ENCODE results near the gene RTP5.

Gene RTP5

DNA sequence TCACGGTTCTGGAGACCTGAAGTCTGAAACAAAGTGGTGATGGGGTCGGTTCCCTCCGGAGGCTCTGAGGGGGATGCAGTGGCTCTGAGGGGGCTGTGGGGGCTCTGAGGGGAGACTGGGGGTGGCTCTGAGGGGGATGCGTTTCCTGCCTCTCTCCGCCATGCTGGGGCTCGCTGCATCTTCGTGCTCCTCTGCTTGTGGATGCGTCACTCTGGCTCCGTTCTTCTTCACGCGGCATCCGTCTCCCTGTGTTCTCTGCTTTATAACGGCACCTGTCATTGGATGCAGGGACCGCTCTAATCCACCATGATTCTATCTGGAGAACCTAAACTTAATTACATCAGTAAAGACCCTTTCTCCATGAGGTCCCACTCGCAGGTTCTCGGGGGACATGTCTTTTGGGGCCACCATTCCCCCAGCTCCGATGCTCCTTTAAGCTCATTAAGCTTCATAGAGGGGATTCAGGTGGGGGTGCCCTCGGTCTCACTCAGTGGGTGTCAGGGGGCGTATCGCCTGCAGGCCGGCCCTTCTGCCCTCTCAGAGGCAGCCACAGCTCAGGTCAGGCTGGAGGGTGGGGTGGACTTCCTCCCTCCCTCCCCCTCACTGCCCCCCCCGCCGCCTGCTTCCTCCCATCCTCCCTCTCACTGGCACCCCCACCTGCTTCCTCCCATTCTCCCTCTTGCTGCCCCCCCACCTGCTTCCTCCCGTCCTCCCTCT is 18.4 kb downstream of the RTP5 start:
- TF ChIP-seq MYC (IDR thresholded peaks at IDR 0.05; ENCODE audit: low read depth, low read length) (no peak), POLR2A (IDR thresholded peaks at IDR 0.05; ENCODE audit: extremely low read depth, insufficient read length) (no peak)
- TF ChIP-seq, protein P1, sequence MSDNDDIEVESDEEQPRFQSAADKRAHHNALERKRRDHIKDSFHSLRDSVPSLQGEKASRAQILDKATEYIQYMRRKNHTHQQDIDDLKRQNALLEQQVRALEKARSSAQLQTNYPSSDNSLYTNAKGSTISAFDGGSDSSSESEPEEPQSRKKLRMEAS (IDR thresholded peaks at IDR 0.05; ENCODE audit: low read depth, low read length) = no peak
- TF ChIP-seq, protein P2, sequence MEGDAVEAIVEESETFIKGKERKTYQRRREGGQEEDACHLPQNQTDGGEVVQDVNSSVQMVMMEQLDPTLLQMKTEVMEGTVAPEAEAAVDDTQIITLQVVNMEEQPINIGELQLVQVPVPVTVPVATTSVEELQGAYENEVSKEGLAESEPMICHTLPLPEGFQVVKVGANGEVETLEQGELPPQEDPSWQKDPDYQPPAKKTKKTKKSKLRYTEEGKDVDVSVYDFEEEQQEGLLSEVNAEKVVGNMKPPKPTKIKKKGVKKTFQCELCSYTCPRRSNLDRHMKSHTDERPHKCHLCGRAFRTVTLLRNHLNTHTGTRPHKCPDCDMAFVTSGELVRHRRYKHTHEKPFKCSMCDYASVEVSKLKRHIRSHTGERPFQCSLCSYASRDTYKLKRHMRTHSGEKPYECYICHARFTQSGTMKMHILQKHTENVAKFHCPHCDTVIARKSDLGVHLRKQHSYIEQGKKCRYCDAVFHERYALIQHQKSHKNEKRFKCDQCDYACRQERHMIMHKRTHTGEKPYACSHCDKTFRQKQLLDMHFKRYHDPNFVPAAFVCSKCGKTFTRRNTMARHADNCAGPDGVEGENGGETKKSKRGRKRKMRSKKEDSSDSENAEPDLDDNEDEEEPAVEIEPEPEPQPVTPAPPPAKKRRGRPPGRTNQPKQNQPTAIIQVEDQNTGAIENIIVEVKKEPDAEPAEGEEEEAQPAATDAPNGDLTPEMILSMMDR (IDR thresholded peaks at IDR 0.05; ENCODE audit: low read depth, low read length) = no peak
- no peak overlapping the region for H3K4me3 ChIP-seq (ENCODE audit: low read depth, low read length)
- DNase-seq (ENCODE audit: low read depth) = no peak

DNA sequence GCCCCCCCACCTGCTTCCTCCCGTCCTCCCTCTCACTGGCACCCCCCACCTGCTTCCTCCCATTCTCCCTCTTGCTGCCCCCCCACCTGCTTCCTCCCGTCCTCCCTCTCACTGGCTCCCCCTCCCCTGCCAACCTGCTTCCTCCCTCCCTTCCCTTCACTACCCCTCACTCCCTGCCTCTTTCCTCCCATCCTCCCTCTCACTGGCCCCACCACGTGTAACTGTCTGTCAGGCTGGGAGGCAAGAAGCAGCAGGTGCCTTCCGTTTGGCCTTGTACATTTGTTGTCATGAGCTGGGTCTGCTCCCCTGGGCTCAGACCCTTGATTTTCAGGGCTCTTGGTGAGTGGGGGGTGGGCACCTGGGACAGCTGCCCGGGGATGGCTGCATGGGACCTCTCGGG is 19.1 kb downstream of the RTP5 start:
- DNase-seq (ENCODE audit: low read depth) = no peak
- TF ChIP-seq, protein P2 (IDR thresholded peaks at IDR 0.05; ENCODE audit: low read depth, low read length) = no peak
- TF ChIP-seq, protein P1 (IDR thresholded peaks at IDR 0.05; ENCODE audit: low read depth, low read length) = no peak
- no peak for TF ChIP-seq MYC (IDR thresholded peaks at IDR 0.05; ENCODE audit: low read depth, low read length)
- TF ChIP-seq POLR2A (IDR thresholded peaks at IDR 0.05; ENCODE audit: extremely low read depth, insufficient read length) = no peak
- H3K4me3 ChIP-seq (ENCODE audit: low read depth, low read length) = no peak overlapping the region

DNA sequence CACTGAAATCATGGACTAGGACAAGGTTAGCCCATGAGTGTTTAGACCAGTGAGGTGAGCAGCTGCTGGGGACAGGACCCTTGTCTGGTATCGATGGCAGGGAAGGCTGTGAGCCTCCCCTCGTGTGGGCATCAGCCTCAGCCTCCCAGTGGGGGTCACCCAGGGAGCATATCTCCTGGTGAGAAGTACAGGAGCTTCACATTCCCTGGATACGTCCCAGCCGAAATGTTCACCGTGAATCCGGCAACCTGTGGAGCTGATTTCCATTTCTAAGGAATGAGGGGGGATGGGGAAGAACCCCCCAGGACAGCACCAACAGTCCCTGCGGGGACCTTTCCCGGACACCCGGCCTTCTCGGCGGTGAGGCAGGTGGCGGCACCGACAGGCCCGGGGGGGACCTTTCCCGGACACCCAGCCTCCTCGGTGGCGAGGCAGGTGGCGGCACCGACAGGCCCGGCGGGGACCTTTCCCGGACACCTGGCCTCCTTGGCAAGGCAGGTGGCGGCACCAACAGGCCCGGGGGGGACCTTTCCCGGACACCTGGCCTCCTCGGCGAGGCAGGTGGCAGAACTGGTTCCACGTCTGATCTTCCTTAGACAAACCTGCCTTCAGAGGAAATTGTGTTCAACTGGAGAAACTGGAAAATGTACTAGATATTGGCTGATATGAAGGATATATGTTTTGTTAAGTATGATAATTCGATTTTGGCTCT is 21.2 kb downstream of the RTP5 start:
- H3K4me3 ChIP-seq (ENCODE audit: low read depth, low read length) = no peak overlapping the region
- TF ChIP-seq POLR2A (IDR thresholded peaks at IDR 0.05; ENCODE audit: extremely low read depth, insufficient read length) (no peak), MYC (IDR thresholded peaks at IDR 0.05; ENCODE audit: low read depth, low read length) (no peak)
- DNase-seq (ENCODE audit: low read depth) = no peak

DNA sequence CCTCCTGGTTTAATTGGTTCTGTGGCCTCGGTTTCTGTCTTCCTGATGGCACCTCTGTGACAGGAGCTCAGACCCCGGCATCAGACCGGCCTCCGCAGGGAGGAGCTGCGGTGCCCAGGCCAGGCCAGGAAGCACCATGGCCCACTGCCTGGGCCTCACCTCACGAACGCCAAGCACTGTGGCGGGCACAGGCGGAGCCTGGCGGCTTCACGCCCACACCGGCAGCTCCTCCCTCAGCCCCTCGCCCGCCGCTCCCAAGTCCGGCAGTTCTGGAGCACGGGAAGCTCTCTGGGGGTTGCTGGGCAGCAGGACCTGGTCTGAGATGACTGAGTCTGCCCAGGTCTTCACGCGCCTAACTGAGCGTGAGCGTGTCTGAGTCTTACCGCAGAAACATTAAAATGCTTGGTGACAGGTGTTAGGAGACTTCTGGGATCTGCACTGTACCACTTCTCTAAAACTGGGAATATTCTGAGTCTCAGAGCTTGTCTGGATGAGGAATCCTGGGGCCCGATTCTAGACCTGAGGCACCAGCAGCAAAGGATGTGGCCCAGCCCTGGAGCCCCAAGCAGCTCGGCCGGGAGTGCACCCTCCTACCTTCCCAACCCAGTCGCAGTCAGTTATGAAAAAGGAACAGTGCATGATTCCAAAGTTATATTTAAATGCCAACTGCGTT is 21.9 kb downstream of the RTP5 start:
- DNase-seq (ENCODE audit: low read depth) = no peak
- no peak for TF ChIP-seq POLR2A (IDR thresholded peaks at IDR 0.05; ENCODE audit: extremely low read depth, insufficient read length)
- TF ChIP-seq, protein P2 (IDR thresholded peaks at IDR 0.05; ENCODE audit: low read depth, low read length) = no peak
- TF ChIP-seq, protein P1 (IDR thresholded peaks at IDR 0.05; ENCODE audit: low read depth, low read length) = no peak
- no peak for TF ChIP-seq MYC (IDR thresholded peaks at IDR 0.05; ENCODE audit: low read depth, low read length)
- no peak overlapping the region for H3K4me3 ChIP-seq (ENCODE audit: low read depth, low read length)

DNA sequence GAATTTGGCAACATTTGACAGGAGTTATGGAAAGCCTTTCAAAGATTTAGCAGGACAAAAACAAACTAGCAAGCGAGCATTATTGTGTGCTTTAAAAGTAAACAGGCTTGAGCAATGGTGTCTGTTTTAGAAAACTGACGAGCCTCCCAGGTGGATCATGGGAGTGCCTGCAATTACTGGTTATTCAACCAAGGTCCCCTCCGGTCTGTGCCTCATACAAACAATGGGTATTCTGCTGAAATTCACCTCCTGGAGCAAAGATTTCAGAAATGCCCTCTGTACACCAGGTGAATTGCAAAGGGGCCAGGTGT is 22.4 kb downstream of the RTP5 start:
- TF ChIP-seq, protein P1 (IDR thresholded peaks at IDR 0.05; ENCODE audit: low read depth, low read length) = no peak
- no peak for TF ChIP-seq MYC (IDR thresholded peaks at IDR 0.05; ENCODE audit: low read depth, low read length)
- TF ChIP-seq, protein P2 (IDR thresholded peaks at IDR 0.05; ENCODE audit: low read depth, low read length) = no peak
- TF ChIP-seq POLR2A (IDR thresholded peaks at IDR 0.05; ENCODE audit: extremely low read depth, insufficient read length) = no peak
- H3K4me3 ChIP-seq (ENCODE audit: low read depth, low read length) = no peak overlapping the region
- no peak for DNase-seq (ENCODE audit: low read depth)

All from NB4 (cell line).